Liver (tissue), 9 donors: ENCODE measurements around the gene CD300H. TPM values are rescaled to one million over a fixed set of nuclear protein-coding genes. Genes with fewer than 3 reads are reported as not detected.

Experiments
- DNase-seq: peaks from one replicate; pipeline ENCODE4 v3.0.0-alpha.2; 2017; ENCODE audit warnings: low spot score
- H3K27ac ChIP-seq, 2 donors: one replicate each; pipeline ENCODE4 v1.7.0; 2013; ENCODE audit warnings: inconsistent platforms in 2 of 2, low read length in 2 of 2, control low read depth in 1 of 2, low read depth in 1 of 2, mild to moderate bottlenecking in 1 of 2
- H3K27me3 ChIP-seq, 4 donors: one replicate each; pipeline versions ENCODE4 v1.6.1 to v1.7.0; 2013; ENCODE audit warnings: low read length in 3 of 4, inconsistent platforms in 1 of 4, mild to moderate bottlenecking in 1 of 4, moderate library complexity in 1 of 4; ENCODE audit not compliant: control insufficient read depth in 4 of 4, insufficient read depth in 4 of 4
- H3K36me3 ChIP-seq, 4 donors: one replicate each; pipeline versions ENCODE4 v1.6.1 to v1.7.0; 2013; ENCODE audit warnings: low read length in 3 of 4, mild to moderate bottlenecking in 3 of 4, low read depth in 1 of 4, moderate library complexity in 1 of 4; ENCODE audit not compliant: control insufficient read depth in 4 of 4, insufficient read depth in 3 of 4
- H3K4me1 ChIP-seq, 4 donors: one replicate each; pipeline versions ENCODE4 v1.6.1 to v1.7.0; 2013; ENCODE audit warnings: low read length in 3 of 4, mild to moderate bottlenecking in 3 of 4, moderate library complexity in 1 of 4; ENCODE audit not compliant: control insufficient read depth in 4 of 4, insufficient read depth in 4 of 4
- H3K4me3 ChIP-seq, 3 donors: one replicate each; pipeline versions ENCODE4 v1.6.1 to v1.7.0; 2013; ENCODE audit warnings: low read length in 3 of 3, control low read depth in 1 of 3, low read depth in 1 of 3, mild to moderate bottlenecking in 1 of 3
- H3K9ac ChIP-seq, 2 donors: one replicate each; pipeline ENCODE4 v1.7.0; 2013; ENCODE audit warnings: low read length in 2 of 2, mild to moderate bottlenecking in 2 of 2, moderate library complexity in 2 of 2, control low read depth in 1 of 2, low read depth in 1 of 2
- H3K9me3 ChIP-seq, 4 donors: one replicate each; pipeline versions ENCODE4 v1.6.1 to v1.7.0; 2013; ENCODE audit warnings: low read length in 3 of 4; ENCODE audit not compliant: control insufficient read depth in 4 of 4
- ATF3 ChIP-seq: IDR thresholded peaks from 2 replicates; pipeline ENCODE4 v1.6.1; 2016; ENCODE audit warnings: antibody characterized with exemption
- CTCF ChIP-seq: fragments of 150-350 bp; IDR thresholded peaks from 2 replicates; pipeline ENCODE4 v1.5.1; 2017; ENCODE audit warnings: improper control_type of control experiment, low read depth, low read length; ENCODE audit not compliant: missing input control
- EGR1 ChIP-seq, 2 donors: IDR thresholded peaks; 2 replicates each; pipeline ENCODE4 v1.6.1; 2016 to 2018; ENCODE audit warnings: antibody characterized with exemption in 2 of 2, low read depth in 2 of 2
- FOXA1 ChIP-seq: IDR thresholded peaks from 2 replicates; pipeline ENCODE4 v1.6.1; 2016; ENCODE audit warnings: antibody characterized with exemption
- FOXA2 ChIP-seq: IDR thresholded peaks from 2 replicates; pipeline ENCODE4 v1.6.1; 2016; ENCODE audit warnings: antibody characterized with exemption
- GABPA ChIP-seq, 2 donors: IDR thresholded peaks in 1 of 2; conservative IDR thresholded peaks in 1 of 2; 2 replicates each; pipeline ENCODE4 v1.6.1; 2016; ENCODE audit warnings: antibody characterized with exemption in 2 of 2, mild to moderate bottlenecking in 1 of 2, moderate library complexity in 1 of 2
- HNF4A ChIP-seq, 2 donors: conservative IDR thresholded peaks; 2 replicates each; pipeline ENCODE4 v1.6.1; 2016; ENCODE audit warnings: antibody characterized with exemption in 2 of 2, mild to moderate bottlenecking in 2 of 2
- HNF4G ChIP-seq: IDR thresholded peaks from 2 replicates; pipeline ENCODE4 v1.6.1; 2016; ENCODE audit warnings: antibody characterized with exemption
- JUND ChIP-seq, 2 donors: IDR thresholded peaks; 2 replicates each; pipeline ENCODE4 v1.6.1; 2016; ENCODE audit warnings: antibody characterized with exemption in 2 of 2
- MAX ChIP-seq: IDR thresholded peaks from 2 replicates; pipeline ENCODE4 v1.6.1; 2016; ENCODE audit warnings: antibody characterized with exemption
- NR2F2 ChIP-seq: IDR thresholded peaks from 2 replicates; pipeline ENCODE4 v1.6.1; 2016; ENCODE audit warnings: antibody characterized with exemption
- RAD21 ChIP-seq, 2 donors: IDR thresholded peaks; 2 replicates each; pipeline ENCODE4 v1.6.1; 2016; ENCODE audit warnings: antibody characterized with exemption in 2 of 2, mild to moderate bottlenecking in 2 of 2
- REST ChIP-seq: IDR thresholded peaks from 2 replicates; pipeline ENCODE4 v1.6.1; 2016; ENCODE audit warnings: antibody characterized with exemption, mild to moderate bottlenecking
- RXRA ChIP-seq, 2 donors: IDR thresholded peaks; 2 replicates each; pipeline ENCODE4 v1.6.1; 2017 to 2018; ENCODE audit warnings: antibody characterized with exemption in 2 of 2, mild to moderate bottlenecking in 1 of 2
- SP1 ChIP-seq: IDR thresholded peaks from 2 replicates; pipeline ENCODE4 v1.6.1; 2018; ENCODE audit warnings: antibody characterized with exemption, mild to moderate bottlenecking
- TAF1 ChIP-seq: conservative IDR thresholded peaks from 2 replicates; pipeline ENCODE4 v1.6.1; 2016; ENCODE audit warnings: antibody characterized with exemption, mild to moderate bottlenecking
- YY1 ChIP-seq: IDR thresholded peaks from 2 replicates; pipeline ENCODE4 v1.6.1; 2016; ENCODE audit warnings: antibody characterized with exemption, mild to moderate bottlenecking
- ZBTB33 ChIP-seq: IDR thresholded peaks from 2 replicates; pipeline ENCODE4 v1.6.1; 2016; ENCODE audit warnings: antibody characterized with exemption
- WGBS: extraction: QIAGEN DNeasy Blood & Tissue Kit; methylation state at CpG from one replicate; pipeline ENCODE4 v1.1.7; 2013; 5-methylcytosine and 5-hydroxymethylcytosine counted together
- polyA plus RNA-seq, 2 donors: library from polyadenylated mRNA; stranded (reverse) in 1 of 2; unstranded in 1 of 2; fragments of 200-250 nt in 1 of 2; fragments of >200 nt in 1 of 2; fragmentation: Nextera tagmentation in 1 of 2; extraction: Ambion mirVana in 1 of 2; gene quantifications; one replicate each; pipeline versions ENCODE4 v1.2.1 to v1.2.3, GENCODE V29; 2013 to 2015
- total RNA-seq, 2 donors: library from RNA; depleted of rRNA; stranded (reverse); fragments of >200 nt; gene quantifications; one replicate each; pipeline ENCODE4 v1.2.3, GENCODE V29; 2014
- donor health status: healthy.
- donor health status: healthy.
- donor health status: healthy.
- donor health status: healthy.
- donor health status: healthy.

Gene CD300H
- total and polyA plus RNA-seq, 4 donors, result 0.47 TPM; not detected in 3

GRCh38 chr17:74527756-74528155, 39.6 kb downstream of the CD300H start (continued):
- TF ChIP-seq FOXA2 (no peak), HNF4G (no peak)

GRCh38 chr17:74527081-74527480, 40.2 kb downstream of the CD300H start:
- 84% methylated on average over 5 of the region's 5 CpGs for WGBS
- DNase-seq, result peak; percentile 8
- peaks cover 0 to 3% (median 0%) of the 10 kb centered on the region in 4 donors for H3K27me3 ChIP-seq
- H3K9me3 ChIP-seq, result no peaks in the 10 kb centered on the region
- no peak overlapping the region for H3K4me3 ChIP-seq
- no peaks in the 10 kb centered on the region for H3K4me1 ChIP-seq
- no peaks in the 10 kb centered on the region for H3K36me3 ChIP-seq
- no peak overlapping the region for H3K27ac ChIP-seq
- no peak overlapping the region for H3K9ac ChIP-seq
- TF ChIP-seq TAF1 (no peak), RXRA (IDR thresholded peaks at IDR 0.05) (no peak), GABPA (IDR thresholded peaks at IDR 0.05 in 1 of 2, conservative IDR thresholded peaks at IDR 0.05 in 1 of 2) (no peak), FOXA2 (no peak), FOXA1 (no peak), NR2F2 (no peak), SP1 (no peak), HNF4G (no peak), HNF4A (conservative IDR thresholded peaks at IDR 0.05) (no peak), CTCF (no peak), ATF3 (no peak), RAD21 (IDR thresholded peaks at IDR 0.05) (no peak), MAX (no peak), EGR1 (IDR thresholded peaks at IDR 0.05; ENCODE audit: low read depth in 2 of 2) (no peak), ZBTB33 (no peak), REST (no peak), YY1 (no peak), JUND (IDR thresholded peaks at IDR 0.05) (no peak)
